Coronary artery (tissue), 2 donors: Measurements from ENCODE around the gene MTX3.

Experiments
- DNase-seq: peaks from one replicate; pipeline ENCODE4 v3.0.0-alpha.2; 2017; ENCODE audit warnings: low spot score
- H3K27ac ChIP-seq, 2 donors: fragments of 200-600 bp; sonication (generic); one replicate each; pipeline ENCODE4 v1.5.1; 2016 to 2019
- H3K4me3 ChIP-seq: fragments of 200-600 bp; sonication (generic); 2 replicates; pipeline ENCODE4 v1.5.1; 2016; ENCODE audit warnings: mild to moderate bottlenecking, moderate library complexity
- TF ChIP-seq, protein P1 (sequence below): fragments of 200-600 bp; sonication (generic); IDR thresholded peaks from one replicate; pipeline ENCODE4 v1.5.1; 2019; ENCODE audit warnings: antibody characterized with exemption

MTX3 gene

DNA sequence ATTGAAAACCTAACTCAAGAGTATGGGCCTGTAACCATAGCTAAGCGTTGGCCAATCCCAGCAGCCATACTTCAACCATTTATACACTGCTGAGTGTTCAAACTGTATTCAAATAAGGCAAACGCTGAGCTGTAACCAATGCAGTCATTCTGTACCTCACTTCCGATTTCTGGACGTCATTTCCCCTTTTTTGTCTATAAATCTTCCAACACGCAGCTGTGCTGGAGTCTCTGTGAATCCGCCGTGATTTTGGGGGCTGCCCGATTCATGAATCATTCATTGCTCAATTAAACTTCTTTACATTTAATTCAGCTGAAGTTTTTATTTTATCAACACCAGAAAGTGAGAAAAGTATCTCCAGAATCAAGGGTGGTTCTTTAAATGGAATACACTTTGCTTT is 31.7 kb downstream of the MTX3 start:
- DNase-seq, result no peak
- Histone ChIP-seq H3K4me3 (no peak overlapping the region), H3K27ac (no peak overlapping the region)
- TF ChIP-seq, protein P1, sequence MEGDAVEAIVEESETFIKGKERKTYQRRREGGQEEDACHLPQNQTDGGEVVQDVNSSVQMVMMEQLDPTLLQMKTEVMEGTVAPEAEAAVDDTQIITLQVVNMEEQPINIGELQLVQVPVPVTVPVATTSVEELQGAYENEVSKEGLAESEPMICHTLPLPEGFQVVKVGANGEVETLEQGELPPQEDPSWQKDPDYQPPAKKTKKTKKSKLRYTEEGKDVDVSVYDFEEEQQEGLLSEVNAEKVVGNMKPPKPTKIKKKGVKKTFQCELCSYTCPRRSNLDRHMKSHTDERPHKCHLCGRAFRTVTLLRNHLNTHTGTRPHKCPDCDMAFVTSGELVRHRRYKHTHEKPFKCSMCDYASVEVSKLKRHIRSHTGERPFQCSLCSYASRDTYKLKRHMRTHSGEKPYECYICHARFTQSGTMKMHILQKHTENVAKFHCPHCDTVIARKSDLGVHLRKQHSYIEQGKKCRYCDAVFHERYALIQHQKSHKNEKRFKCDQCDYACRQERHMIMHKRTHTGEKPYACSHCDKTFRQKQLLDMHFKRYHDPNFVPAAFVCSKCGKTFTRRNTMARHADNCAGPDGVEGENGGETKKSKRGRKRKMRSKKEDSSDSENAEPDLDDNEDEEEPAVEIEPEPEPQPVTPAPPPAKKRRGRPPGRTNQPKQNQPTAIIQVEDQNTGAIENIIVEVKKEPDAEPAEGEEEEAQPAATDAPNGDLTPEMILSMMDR, result no peak

DNA sequence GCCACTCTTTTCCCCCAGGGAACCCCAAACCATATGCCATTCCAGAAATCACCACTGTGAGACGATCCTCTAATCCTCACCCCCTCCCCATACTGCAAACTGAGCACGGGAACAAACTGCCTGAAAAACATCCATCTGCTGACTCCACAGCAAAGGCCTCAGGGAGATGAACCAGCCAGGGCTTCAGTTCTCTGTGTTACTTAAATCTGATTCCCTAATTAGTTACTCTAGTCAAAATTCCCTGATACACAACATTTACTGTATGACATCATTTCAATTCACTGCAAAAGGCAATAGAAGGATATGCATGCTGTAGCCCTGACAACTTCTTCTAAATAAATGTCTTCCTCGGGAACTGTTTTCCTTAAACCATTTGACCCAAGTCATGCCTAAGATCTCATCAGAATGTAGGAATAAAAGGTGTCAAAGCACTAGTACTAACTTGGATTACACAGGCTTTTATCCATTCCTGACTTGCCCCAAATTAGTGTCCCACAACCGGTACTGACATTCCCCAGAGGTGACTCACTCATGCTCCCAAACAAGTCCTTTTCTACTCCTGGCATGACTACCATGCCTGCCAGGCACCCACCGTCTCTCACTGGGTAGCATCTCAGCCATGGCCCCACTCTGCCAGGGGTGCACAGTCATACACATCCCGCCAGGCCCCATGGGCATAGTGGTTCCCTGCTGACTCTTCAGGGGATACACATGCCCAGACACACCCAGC is 35.0 kb downstream of the MTX3 start:
- TF ChIP-seq, protein P1, result no peak
- no peak overlapping the region for H3K27ac ChIP-seq
- no peak for DNase-seq

DNA sequence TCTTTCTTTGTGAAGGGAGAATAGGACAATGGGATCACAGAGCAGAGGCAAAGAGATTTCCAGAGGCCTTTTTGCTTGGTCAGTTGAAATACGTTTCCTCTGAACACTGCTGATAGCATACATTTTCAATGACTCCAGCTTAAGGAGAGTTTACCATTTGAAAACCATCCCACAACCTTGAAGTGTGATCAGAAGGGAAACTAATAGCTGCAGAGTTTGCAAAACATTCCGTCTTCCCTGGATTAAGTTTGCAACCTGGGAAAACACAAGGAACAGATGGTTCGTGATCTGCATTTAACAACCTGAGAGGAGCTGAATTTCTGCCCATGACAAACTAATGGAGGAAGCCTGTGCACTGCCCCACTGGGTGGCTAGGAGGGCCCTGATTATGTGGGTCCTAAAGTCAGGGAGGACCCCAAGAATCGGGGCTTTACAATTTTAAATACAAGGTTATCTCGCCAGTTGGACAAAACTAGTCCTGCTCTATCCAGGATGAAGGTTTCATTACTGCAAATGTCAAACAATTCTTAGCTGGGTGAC is 35.6 kb downstream of the MTX3 start:
- no peak overlapping the region for H3K4me3 ChIP-seq
- H3K27ac ChIP-seq, result no peak overlapping the region
- DNase-seq, result no peak
- TF ChIP-seq, protein P1, result no peak

More for the DNA sequence above, 35.0 kb downstream of the MTX3 start:
- H3K4me3 ChIP-seq, result no peak overlapping the region

DNA sequence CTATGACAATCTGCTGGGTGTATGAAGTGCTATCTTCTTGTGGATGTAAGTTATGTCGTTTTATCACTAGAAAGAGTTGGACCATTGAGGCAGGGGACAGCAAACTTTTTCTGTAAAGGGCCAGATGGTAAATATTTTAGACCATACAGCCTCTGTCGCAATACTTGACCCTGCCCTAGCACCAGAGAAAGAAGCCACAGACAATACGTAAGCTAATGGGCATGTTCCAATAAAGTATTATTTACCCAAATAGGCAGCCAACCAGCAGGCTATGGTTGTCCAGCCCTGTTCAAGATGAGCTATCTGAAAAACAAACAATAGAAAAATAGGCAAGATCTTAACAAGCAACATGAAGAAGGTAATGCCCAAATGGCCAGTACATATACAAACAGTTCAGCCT is 36.4 kb downstream of the MTX3 start:
- TF ChIP-seq, protein P1, result no peak

DNA sequence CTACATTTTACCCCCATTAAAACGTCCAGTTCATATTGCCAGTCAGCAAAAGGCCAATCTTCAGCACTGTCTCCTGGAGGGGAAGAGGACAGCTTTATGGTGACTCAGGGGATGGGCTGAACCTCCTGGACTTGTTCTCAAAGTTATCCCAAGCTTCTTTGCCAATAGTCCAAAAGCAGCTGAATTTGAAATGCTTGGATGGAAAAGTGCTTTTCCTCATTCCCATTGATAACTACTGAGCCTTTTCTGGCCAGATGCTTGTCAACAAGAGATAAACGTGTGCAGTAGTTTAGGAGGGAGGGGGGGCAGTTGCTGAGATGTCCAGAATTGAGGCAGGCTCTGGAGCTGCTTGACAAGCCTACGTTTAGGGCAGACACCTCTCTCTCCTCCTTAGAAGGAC is 43.5 kb downstream of the MTX3 start:
- Histone ChIP-seq H3K27ac (no peak overlapping the region), H3K4me3 (no peak overlapping the region)
- TF ChIP-seq, protein P1, result no peak
- no peak for DNase-seq

More for the DNA sequence above, 36.4 kb downstream of the MTX3 start:
- no peak overlapping the region for H3K4me3 ChIP-seq
- H3K27ac ChIP-seq, result no peak overlapping the region
- no peak for DNase-seq

DNA sequence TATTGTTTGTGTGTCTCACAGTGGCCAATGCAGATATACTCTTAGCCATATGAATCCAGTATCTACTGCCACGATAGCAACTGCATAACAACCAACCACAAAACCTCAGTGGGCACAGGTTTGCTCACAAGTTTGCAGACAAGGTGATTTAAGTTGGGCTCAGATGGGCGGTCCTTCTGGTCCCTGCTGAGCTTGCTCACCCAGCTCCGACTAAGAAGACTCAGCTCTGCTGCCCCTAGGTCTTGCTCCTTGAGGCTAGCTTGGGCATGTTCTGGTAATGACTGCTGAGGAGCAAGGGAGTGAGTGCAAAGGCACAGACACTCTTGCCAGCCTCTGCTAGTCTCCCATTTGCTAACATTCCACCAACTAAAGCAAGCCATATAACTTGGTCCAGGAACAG is 52.6 kb downstream of the MTX3 start:
- Histone ChIP-seq H3K27ac (no peak overlapping the region), H3K4me3 (no peak overlapping the region)
- DNase-seq, result no peak
- TF ChIP-seq, protein P1, result no peak

DNA sequence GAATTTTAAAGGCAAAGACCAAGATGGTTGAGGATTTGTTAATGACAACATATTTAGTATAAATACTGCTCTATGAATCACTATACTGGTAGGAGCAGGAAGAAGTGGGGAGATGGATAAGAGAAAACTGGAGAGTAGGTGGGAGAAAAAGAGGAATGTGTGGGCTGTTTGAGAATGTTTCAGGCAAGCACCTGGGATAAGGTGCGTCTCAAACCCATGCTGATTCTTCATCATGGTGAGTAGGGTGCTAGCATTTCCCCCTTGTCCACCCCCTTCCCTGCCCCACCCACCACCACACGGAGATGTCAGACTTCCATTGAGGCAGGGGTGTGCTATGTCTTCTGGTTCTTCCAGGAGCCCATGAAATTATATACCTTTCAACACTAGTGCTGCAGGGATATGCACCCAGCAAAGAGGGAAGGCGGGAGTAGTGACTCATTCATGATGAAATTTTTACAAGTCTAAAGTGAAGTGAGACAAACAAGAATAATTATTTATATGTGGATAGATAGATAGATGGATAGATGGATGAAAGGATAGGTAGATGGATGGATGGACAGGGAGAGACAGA is 54.3 kb downstream of the MTX3 start:
- DNase-seq, result no peak
- Histone ChIP-seq H3K4me3 (no peak overlapping the region), H3K27ac (no peak overlapping the region)
- TF ChIP-seq, protein P1, result no peak
